ENCODE results near the gene SLC16A13. TPM values are rescaled to one million over a fixed set of nuclear protein-coding genes. Genes with fewer than 3 reads are reported as not detected.

Gene SLC16A13
- total and polyA plus RNA-seq, 2 experiments from 2014 or later: 4.0 to 5.8 TPM

DNA sequence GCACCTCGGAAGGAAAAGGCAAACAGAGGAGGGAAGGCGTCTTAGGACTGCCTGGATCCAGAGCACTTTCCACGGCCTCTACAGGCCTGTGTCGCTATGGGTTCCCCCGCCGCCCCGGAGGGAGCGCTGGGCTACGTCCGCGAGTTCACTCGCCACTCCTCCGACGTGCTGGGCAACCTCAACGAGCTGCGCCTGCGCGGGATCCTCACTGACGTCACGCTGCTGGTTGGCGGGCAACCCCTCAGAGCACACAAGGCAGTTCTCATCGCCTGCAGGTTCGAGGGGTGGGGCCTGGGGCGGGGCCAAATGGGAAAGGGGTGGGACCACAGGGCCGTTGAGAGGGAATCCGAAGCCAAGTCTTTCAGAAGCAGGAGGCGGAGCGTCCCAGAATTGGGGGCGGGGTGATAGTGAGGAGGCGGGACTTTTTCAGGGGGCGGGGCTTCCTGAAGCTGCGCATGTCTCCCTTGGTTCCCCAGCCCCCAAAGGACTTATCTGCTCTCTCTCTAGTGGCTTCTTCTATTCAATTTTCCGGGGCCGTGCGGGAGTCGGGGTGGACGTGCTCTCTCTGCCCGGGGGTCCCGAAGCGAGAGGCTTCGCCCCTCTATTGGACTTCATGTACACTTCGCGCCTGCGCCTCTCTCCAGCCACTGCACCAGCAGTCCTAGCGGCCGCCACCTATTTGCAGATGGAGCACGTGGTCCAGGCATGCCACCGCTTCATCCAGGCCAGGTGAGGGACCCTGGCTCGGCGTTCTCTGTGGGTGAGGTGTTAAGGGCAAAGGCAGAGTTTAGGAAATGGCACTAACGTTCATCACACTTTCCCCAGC is 12.0 kb upstream of the SLC16A13 start:
- TF ChIP-seq, protein P1, sequence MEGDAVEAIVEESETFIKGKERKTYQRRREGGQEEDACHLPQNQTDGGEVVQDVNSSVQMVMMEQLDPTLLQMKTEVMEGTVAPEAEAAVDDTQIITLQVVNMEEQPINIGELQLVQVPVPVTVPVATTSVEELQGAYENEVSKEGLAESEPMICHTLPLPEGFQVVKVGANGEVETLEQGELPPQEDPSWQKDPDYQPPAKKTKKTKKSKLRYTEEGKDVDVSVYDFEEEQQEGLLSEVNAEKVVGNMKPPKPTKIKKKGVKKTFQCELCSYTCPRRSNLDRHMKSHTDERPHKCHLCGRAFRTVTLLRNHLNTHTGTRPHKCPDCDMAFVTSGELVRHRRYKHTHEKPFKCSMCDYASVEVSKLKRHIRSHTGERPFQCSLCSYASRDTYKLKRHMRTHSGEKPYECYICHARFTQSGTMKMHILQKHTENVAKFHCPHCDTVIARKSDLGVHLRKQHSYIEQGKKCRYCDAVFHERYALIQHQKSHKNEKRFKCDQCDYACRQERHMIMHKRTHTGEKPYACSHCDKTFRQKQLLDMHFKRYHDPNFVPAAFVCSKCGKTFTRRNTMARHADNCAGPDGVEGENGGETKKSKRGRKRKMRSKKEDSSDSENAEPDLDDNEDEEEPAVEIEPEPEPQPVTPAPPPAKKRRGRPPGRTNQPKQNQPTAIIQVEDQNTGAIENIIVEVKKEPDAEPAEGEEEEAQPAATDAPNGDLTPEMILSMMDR (IDR thresholded peaks at IDR 0.05; ENCODE audit: low read depth, low read length): no peak
- Histone ChIP-seq H3K27me3 (peaks cover 22% of the 10 kb centered on the region), H3K4me1 (ENCODE audit: low read depth) (no peaks in the 10 kb centered on the region), H3K9me3 (ENCODE audit: low read depth) (no peaks in the 10 kb centered on the region), H3K27ac (no peak overlapping the region), H3K36me3 (no peaks in the 10 kb centered on the region), H3K4me3 (no peak overlapping the region)
- DNase-seq (ENCODE audit: low read depth in 1 of 2, low spot score in 1 of 2): peak; percentile 61 to 93

DNA sequence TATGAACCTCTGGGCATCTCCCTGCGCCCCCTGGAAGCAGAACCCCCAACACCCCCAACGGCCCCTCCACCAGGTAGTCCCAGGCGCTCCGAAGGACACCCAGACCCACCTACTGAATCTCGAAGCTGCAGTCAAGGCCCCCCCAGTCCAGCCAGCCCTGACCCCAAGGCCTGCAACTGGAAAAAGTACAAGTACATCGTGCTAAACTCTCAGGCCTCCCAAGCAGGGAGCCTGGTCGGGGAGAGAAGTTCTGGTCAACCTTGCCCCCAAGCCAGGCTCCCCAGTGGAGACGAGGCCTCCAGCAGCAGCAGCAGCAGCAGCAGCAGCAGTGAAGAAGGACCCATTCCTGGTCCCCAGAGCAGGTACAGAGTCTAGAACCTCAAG is 11.4 kb upstream of the SLC16A13 start:
- peaks cover 22% of the 10 kb centered on the region for H3K27me3 ChIP-seq
- TF ChIP-seq, protein P1 (IDR thresholded peaks at IDR 0.05; ENCODE audit: low read depth, low read length): no peak
- DNase-seq (ENCODE audit: low read depth in 1 of 2, low spot score in 1 of 2): no peak
- no peaks in the 10 kb centered on the region for H3K4me1 ChIP-seq (ENCODE audit: low read depth)
- H3K4me3 ChIP-seq: no peak overlapping the region
- H3K36me3 ChIP-seq: no peaks in the 10 kb centered on the region
- H3K9me3 ChIP-seq (ENCODE audit: low read depth): no peaks in the 10 kb centered on the region
- no peak overlapping the region for H3K27ac ChIP-seq

DNA sequence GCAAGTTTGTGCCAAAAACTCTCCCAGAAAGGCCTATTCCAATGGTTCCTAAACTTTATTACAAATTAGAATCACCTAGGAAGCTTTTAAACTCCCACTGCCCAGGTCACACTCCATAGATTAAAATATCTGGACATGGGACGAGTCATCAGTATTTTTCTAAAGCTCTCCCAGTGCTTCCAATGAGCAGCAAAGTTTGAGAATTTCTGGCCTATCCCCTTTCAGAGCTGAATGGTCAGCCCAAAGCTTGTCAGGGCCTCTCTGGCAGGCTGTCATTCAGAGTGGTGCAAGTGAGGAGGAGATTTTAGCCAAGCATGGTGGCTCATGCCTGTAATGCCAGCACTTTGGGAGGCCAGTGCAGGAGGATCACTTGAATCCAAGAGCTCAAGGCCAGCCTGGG is 10.6 kb upstream of the SLC16A13 start:
- Histone ChIP-seq H3K9me3 (ENCODE audit: low read depth) (no peaks in the 10 kb centered on the region), H3K36me3 (no peaks in the 10 kb centered on the region), H3K27me3 (peaks cover 22% of the 10 kb centered on the region), H3K4me3 (no peak overlapping the region), H3K27ac (no peak overlapping the region), H3K4me1 (ENCODE audit: low read depth) (no peaks in the 10 kb centered on the region)
- no peak for DNase-seq (ENCODE audit: low read depth in 1 of 2, low spot score in 1 of 2)
- TF ChIP-seq, protein P1 (IDR thresholded peaks at IDR 0.05; ENCODE audit: low read depth, low read length): no peak

DNA sequence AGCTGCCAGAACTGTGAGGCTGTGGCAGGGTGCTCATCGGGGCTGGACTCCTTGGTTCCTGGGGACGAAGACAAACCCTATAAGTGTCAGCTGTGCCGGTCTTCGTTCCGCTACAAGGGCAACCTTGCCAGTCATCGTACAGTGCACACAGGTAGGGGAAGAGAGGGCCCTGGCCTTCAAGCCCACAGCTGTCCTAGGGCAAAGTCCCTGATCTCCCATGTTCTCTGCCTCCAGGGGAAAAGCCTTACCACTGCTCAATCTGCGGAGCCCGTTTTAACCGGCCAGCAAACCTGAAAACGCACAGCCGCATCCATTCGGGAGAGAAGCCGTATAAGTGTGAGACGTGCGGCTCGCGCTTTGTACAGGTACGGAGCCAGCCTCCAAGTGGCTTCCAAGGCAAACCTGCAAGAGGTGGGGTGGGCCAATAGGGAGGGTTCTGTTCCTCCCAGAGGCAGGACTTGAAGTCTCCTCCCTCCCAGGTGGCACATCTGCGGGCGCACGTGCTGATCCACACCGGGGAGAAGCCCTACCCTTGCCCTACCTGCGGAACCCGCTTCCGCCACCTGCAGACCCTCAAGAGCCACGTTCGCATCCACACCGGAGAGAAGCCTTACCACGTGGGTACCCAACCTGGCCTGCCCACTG is 9.2 kb upstream of the SLC16A13 start:
- Histone ChIP-seq H3K27me3 (peaks cover 22% of the 10 kb centered on the region), H3K4me1 (ENCODE audit: low read depth) (no peaks in the 10 kb centered on the region), H3K27ac (no peak overlapping the region), H3K4me3 (no peak overlapping the region), H3K36me3 (no peaks in the 10 kb centered on the region), H3K9me3 (ENCODE audit: low read depth) (no peaks in the 10 kb centered on the region)
- TF ChIP-seq, protein P1 (IDR thresholded peaks at IDR 0.05; ENCODE audit: low read depth, low read length): no peak
- DNase-seq (ENCODE audit: low read depth in 1 of 2, low spot score in 1 of 2): no peak

DNA sequence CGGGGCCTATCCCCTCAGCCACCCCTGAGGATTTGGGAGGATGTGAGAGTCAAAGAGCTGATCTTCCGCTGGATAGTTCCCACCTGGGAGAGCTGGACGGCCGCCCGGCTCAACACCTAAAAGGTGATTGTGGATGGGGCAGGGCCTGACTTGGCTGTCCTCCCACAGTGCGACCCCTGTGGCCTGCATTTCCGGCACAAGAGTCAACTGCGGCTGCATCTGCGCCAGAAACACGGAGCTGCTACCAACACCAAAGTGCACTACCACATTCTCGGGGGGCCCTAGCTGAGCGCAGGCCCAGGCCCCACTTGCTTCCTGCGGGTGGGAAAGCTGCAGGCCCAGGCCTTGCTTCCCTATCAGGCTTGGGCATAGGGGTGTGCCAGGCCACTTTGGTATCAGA is 8.5 kb upstream of the SLC16A13 start:
- DNase-seq (ENCODE audit: low read depth in 1 of 2, low spot score in 1 of 2): no peak
- TF ChIP-seq, protein P1 (IDR thresholded peaks at IDR 0.05; ENCODE audit: low read depth, low read length): no peak
- H3K36me3 ChIP-seq: no peaks in the 10 kb centered on the region
- no peak overlapping the region for H3K27ac ChIP-seq
- no peak overlapping the region for H3K4me3 ChIP-seq
- no peaks in the 10 kb centered on the region for H3K9me3 ChIP-seq (ENCODE audit: low read depth)
- H3K4me1 ChIP-seq (ENCODE audit: low read depth): no peaks in the 10 kb centered on the region
- H3K27me3 ChIP-seq: peaks cover 18% of the 10 kb centered on the region
